Fibroblast of peridontal ligament (primary cell): ENCODE results near the gene SMURF1.
"Not testable (repeated sequence)": the region's sequence is repeated elsewhere in the genome, so short reads cannot be mapped to it uniquely, and the experiment has no call there.

ENCODE experiments used
- DNase-seq: peaks from one replicate; pipeline ENCODE4 v3.0.0-alpha.2; 2010; ENCODE audit errors: extremely low read depth

The SMURF1 gene

GRCh38 chr7:99121496-99122021, 22.3 kb downstream of the SMURF1 start:
- peak; percentile 86 for DNase-seq

- DNase-seq: no peak
Observed at GRCh38 chr7:99120916-99121315, 23.0 kb downstream of the SMURF1 start.

GRCh38 chr7:99120501-99120900, 23.4 kb downstream of the SMURF1 start:
- peak; percentile 75 for DNase-seq

- DNase-seq: no peak
Observed at GRCh38 chr7:99118077-99118476, 25.8 kb downstream of the SMURF1 start.

GRCh38 chr7:99116144-99116543, 27.8 kb downstream of the SMURF1 start:
- no peak for DNase-seq

GRCh38 chr7:99115379-99115778, 28.5 kb downstream of the SMURF1 start:
- DNase-seq: no peak

- no peak for DNase-seq
Observed at GRCh38 chr7:99112979-99113378, 30.9 kb downstream of the SMURF1 start.

- no peak for DNase-seq
Observed at GRCh38 chr7:99112097-99112496, 31.8 kb downstream of the SMURF1 start.

GRCh38 chr7:99111591-99111990, 32.3 kb downstream of the SMURF1 start:
- no peak for DNase-seq

- no peak for DNase-seq
Observed at GRCh38 chr7:99109108-99110051, 34.5 kb downstream of the SMURF1 start.

GRCh38 chr7:99108613-99109012, 35.3 kb downstream of the SMURF1 start:
- peak; percentile 63 for DNase-seq

- no peak for DNase-seq
Observed at GRCh38 chr7:99106821-99107241, 37.1 kb downstream of the SMURF1 start.

- no peak for DNase-seq
Observed at GRCh38 chr7:99106411-99106810, 37.5 kb downstream of the SMURF1 start.

- peak; percentile 85 for DNase-seq
Observed at GRCh38 chr7:99105756-99106155, 38.2 kb downstream of the SMURF1 start.

GRCh38 chr7:99104631-99105030, 39.3 kb downstream of the SMURF1 start:
- DNase-seq: no peak

- peak; percentile 66 for DNase-seq
Observed at GRCh38 chr7:99103836-99104235, 40.1 kb downstream of the SMURF1 start.

- DNase-seq: peak; percentile 93
Observed at GRCh38 chr7:99102809-99103690, 40.9 kb downstream of the SMURF1 start.

- DNase-seq: no peak
Observed at GRCh38 chr7:99102361-99102760, 41.5 kb downstream of the SMURF1 start.

- not testable (repeated sequence) for DNase-seq
Observed at GRCh38 chr7:99101516-99101915, 42.4 kb downstream of the SMURF1 start.

- peak; percentile 83 for DNase-seq
Observed at GRCh38 chr7:99099499-99100077, 44.3 kb downstream of the SMURF1 start.

- DNase-seq: peak; percentile 85
Observed at GRCh38 chr7:99098824-99099498, 44.9 kb downstream of the SMURF1 start.
